HG02571 (cell line): ENCODE data around the gene RNGTT.
"Not testable (repeated sequence)": the region's sequence is repeated elsewhere in the genome, so short reads cannot be mapped to it uniquely, and the experiment has no call there.

Experiments
- ATAC-seq: cut with Tn5 transposase; IDR thresholded peaks from one replicate; pipeline ENCODE4 v1.9.1; 2021; ENCODE audit warnings: mild to moderate bottlenecking, moderate library complexity; ENCODE audit not compliant: unreplicated experiment

Gene RNGTT

DNA sequence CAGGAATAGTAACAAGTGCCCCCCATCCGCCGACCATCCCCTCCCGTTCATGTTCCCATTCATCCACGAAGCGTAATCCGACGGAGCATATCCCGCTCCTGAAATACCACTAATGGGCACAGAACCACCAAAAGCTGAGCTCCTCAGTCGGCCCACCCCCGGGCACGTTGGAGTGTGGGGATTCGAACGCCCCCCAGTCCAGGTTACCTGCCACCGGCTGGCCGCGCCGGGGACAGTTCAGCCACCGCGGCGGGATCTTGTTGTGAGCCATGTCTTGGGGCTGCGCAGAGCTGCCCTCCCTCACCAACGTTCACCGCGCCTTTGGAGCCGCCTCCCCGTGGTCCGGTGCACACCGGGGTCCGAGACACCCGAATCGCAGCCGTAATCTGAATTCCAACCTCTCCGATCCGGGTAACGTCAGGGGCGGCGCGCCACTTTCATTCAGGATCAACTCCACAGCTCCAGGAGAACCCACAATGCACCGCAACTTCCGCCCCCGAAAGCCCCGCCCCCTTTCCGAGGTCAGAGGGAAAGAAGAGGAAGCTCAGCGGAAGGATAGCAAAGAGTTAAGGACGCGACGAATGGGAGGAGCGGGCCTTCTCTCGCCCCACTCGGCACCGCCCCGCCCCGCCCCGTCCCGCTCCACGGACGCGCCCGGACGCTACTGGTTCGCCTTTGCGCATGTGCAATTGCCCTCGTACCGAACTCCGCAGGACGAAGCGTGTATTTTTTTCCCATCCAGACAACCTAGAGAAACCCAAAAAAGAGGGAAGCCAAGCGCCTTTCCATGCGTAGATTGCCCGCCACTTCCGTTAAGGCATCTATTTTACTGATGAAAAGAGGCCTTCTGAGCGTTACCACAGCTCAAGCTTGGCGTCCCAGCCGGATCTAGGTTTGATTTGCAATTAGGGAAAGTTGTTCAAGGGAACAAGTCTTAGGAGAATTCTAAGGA lies at the start of gene RNGTT:
TSS of gene RNGTT (minus strand) at position 480 of the 952 bp plus-strand sequence. CDS start at position 271, 209 bp downstream.
- ATAC-seq, result peak; percentile 100

DNA sequence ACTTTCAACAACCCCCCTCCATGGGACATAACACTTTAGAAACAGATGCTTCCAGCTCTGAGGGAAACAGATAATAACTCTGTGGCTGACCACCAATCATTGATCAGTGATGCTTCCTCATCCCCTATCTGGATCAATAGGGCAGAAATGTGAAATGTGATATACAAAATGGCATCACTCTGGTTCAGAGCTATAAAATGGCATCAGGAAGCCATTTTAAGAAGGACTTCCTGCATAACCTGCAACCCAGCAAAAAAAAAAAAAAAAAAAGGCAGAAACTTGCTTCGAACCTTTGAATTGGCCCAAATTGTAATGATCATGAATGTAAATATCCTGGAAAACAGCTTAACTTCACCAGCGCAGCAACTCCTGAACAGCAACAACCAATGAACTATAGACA lies 48.0 kb upstream of the RNGTT start:
- no peak for ATAC-seq

DNA sequence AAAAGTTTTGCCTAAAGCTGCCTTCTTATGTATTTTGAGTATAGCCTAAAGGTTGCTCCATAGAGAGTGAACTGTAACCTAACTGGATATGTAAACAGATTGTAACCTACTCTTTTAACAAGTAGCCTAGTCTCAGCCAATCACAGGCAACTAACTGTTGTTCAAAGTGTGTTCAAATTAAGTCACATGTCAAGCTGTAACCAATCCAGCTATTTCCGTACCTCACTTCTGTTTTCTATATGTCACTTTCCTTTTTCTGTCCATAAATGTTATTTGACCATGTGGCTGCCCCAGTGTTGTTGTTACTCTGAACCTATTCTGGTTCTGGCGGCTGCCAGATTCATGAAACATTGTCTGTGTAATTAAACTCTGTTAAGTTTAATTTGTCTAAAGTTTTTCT lies 47.4 kb upstream of the RNGTT start:
- ATAC-seq, result no peak

DNA sequence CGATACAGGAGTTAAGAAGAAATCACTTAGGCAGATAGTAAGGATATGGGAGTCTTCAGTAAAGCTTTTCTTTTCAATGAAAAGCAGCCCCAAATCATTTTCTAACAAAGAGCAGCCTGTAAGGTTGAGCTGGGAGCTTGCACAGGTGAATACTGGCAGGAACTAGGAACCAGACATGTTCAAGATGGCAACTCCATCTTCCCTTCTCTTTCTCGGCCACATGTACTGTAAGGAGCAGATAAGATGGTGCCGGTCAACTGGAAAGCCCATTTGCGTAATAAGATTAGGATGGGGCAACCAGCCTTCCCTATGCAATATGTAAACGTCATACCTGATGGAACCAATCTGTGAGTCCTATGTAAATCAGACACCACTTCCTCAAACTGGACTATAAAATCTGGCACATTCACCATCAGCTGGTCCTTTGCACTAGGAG lies 46.2 kb upstream of the RNGTT start:
- no peak for ATAC-seq

DNA sequence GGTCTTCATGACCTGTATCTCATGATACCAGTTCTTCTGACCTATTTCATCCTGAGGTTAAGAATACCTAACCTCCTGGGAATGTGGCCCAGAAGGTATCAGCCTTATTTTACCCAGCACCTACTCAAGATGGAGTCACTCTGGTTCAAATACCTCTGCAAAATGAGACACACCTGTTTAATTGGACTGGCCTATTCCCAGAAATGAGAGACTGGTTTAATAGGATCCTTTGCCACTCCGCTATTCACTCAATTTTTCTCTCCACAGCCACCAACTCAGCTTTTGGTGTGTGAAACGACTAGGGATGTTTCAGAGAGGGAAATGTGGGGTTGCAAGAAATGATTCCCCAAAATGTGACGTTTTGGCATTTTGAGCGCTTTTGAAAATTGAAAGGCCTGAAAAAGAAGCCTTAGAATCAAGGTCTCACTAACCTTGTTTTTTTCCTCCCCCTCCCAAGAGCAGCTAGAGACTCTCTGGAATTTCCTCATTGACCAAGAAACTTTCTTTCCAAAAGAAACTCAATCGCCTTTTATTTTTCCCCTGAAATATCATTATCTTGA lies 45.5 kb upstream of the RNGTT start:
- ATAC-seq, result no peak

DNA sequence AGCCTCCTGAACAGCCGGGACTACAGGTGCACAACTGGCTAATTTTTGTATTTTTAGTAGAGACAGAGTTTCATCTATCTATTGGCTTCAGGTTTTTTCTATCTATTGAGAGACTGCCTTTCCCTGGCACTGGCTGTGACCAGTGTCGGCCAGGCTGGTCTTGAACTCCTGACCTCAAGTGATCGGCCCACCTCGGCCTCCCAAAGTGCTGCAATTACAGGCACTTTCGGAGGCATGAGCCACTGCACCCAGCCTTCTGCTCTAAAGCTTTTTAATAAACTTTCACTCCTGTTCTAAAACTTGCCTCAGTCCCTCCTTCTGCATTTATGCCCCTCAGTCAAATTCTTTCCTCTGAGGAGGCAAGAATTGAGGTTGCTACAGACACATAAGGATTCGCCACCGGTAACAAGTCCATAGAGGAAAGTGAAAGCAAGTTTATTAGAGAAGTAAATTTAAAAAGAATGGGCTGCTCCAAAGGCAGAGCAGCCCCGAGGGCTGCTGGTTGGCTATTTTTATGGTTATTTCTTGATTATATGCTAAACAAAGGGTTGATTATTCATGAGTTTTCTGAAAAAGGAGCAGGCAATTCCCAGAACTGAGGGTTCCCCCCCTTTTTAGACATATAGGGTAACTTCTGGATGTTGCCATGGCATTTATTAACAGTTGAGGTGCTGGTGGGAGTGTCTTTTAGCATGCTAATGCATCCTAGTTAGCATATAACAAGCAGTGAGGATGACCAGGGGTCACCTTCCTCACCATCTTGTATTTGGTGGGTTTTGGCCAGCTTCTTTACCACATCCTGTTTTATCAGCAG lies 44.8 kb upstream of the RNGTT start:
- no peak for ATAC-seq

DNA sequence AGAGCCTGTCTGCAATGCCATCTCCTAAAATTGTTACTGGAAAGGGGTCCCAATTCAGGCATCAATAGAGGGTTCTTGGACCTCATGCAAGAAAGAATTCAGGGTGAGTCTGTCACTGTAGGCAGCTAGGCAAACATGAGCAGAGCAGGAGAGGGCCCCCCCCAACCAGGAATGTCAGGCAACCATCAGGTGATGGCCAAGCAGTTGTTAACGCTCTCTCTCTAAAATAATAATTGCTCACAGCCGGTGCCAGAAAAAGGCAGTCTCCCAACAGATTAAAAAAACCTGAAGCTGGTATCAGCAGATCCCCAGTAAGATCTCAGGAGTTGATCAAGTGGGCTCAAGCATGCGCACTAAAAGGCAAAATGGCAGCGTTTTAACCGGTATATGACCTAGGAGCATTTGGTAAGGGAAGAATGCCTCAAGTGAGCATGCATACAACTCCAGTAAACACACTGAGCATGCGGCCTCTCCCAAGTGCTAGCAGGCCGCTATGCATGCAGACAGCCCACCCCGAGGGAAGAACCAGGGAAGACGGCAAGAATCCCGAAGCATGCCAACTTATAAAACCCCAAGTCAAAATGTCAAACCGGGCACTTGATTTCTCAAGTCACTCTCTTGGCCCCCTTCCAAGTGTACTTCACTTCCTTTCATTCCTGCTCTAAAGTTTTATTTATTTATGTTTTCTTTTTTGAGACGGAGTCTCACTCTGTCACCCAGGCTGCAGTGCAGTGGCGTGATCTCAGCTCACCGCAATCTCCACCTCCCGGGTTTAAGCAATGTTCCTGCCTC lies 44.0 kb upstream of the RNGTT start:
- no peak for ATAC-seq

DNA sequence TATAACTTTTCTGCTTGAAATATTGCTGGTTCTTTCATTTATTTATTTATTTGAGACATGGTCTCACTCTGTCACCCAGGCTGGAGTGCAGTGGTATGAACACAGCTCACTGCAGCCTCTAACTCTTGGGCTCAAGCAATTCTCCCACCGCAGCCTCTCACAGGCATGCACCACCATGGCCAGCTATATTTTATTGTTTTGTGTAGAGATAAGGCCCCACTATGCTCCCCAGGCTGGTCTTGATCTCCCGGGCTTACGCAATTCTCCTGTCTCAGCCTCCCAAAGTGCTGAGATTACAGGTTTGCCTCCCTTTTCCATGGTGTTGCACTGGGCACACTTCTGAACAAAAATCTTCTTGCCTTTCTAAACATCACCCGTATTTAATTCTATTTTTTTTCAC lies 39.1 kb upstream of the RNGTT start:
- no peak for ATAC-seq

DNA sequence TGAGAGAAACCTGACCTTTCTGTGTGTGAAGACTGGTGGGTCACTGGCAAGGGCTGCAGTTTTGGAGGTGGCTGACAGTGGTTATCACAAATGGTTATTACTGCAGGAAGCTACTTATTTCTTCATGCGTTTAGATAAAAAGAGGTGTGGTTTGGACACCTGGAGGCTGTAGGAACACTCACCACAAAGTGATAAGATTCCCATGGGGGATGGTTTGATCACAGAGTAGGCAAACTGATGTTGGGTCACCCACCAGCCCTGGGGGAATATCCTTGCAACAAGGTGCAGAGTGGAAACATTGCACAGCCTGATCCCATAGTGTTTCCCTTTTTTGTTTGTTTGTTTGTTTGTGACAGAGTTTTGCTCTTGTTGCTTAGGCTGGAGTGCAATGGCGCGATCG lies 33.9 kb upstream of the RNGTT start:
- no peak for ATAC-seq

DNA sequence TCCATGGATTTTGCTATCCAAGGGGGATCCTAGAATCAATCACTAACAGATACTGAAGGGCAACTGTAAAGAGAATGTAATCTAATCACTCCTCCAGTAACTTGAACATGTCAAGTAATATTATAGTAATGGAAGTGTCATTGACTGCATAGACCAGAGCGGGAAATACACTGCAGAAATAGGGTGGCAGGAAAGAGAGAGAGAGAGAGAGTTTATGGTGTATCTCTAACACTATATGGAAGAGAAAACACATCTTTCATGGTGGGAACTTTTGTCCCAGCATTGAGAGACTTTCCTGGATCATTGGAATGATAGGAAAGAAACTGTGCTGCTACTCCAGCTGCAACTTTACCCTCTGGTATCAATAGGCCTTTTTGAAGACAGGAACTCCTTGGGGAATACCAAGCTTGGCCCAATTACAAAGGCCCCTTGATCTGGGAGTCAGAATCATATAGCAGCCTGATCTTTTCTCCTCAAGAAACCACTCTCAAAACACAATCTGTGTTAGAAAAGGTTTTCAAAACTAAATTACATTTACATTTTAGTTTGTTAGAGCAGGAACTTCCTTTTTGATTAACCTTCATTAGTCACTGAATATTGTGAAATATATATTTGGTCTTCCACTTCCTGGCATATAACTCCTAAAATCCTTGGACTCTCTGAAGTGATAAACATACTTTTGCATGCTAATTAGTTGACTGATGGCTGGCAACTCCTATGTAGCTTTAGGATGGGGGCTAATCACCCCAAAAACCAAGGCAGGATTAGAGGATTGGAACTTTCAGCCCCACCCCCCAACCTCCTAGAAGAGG lies 29.5 kb upstream of the RNGTT start:
- ATAC-seq, result no peak

DNA sequence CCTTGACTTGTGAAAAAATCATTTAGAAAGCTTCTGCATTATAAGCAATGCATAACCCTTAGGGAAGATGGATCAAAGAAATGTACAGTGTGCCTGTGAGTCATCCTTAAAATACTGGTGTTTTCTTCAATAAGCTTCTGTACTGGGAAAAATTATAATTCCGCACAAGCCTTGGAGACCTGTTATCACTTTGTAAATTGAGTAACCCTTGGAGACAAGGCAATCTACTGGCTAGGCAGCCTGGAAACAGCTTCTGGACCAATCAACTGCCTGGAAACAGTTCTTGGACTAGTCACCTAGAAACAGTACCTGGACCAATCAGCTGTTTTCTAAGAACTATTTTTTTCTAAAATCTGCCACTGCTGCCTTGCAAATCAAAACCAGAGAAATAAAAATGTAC lies 25.8 kb upstream of the RNGTT start:
- ATAC-seq, result no peak

DNA sequence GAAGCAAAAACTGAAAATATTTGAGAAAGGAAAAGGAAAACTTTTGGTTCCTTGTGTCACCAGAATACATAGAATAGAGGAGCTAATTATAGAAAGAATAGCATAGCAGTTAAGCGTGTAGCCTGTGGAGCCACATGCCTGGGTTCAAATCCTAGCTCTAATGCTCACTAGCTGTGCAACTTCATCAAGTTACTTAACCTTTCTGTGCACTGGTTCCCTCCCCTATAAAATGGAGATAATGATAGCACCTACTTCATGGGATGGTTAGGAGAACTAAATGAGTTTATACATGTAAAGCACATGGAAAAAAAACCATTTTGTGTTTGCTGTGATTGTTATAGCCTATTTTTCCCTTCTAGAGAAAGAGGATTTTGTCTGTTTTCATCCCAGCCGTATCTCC lies 24.5 kb upstream of the RNGTT start:
- no peak for ATAC-seq

DNA sequence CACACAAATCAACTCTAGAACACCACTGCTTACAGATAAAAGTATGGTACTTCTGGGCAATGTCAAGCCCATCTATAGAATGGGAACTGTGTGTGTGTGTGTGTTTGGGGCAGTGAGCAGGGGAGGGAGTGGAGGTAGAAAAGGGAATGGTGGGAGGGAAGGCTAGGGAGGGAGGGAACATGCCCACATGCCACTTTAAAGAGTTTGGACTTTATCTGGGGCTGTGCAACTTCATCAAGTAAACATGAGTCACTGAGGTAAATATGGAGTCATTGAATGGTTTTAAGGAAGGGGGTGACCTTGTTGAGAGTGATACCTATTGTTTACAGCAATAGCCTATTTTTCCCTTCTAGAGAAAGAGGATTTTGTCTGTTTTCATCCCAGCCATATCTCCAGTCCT lies 22.5 kb upstream of the RNGTT start:
- ATAC-seq, result no peak

DNA sequence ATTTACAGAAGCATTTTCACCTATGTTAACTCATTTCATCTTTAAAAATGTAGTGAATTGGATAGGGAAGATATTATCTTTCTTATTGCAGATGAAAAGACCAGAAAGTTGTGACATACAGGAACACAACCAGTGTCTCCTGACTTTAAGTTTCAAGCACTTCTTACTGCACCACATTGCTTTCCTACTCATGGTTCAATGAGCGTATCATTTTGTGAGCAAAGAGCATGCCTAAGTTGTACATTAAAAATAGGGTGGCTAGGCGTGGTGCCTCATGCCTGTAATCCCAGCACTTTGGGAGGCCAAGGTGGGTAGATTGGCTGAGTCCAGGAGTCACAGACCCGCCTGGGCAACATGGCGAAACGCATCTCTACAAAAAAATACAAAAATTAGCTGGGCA lies 21.2 kb upstream of the RNGTT start:
- ATAC-seq, result no peak

DNA sequence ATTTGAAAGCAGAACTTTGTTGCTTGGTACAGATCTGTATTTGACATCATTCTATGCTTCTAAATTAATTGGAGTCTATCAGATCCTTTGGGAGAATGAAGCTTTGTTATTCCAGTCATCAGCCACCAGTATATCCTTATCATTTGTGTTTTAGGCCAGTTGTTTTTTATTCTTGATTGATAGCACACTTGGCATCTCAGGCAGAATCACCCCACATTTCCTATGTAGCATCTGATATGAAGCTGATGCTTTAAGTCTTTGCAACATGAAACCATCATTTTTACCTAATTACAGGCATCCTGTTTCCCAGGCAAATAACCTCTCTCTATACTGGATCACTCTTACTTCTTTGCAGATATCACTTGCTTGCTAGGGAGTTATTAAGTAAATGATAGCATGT lies 20.7 kb upstream of the RNGTT start:
- no peak for ATAC-seq

DNA sequence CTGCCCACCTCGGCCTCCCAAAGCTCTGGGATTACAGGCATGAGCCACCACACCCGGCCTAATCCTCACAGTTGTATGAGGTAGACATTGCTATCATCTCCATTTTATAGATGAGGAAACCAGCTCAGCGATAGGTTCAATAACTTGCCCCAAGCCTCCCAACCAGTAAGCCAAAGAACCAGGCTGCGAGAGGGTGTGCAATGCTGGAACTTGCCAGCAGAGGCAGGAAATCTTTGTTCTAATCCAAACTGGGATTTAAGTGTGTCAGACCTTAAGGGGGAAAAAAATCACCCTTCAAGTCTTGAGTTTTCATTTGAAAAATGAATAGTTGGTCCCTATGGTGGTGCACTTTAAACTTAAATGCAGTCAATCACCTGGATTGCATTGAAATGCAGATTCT lies 20.1 kb upstream of the RNGTT start:
- ATAC-seq, result no peak

DNA sequence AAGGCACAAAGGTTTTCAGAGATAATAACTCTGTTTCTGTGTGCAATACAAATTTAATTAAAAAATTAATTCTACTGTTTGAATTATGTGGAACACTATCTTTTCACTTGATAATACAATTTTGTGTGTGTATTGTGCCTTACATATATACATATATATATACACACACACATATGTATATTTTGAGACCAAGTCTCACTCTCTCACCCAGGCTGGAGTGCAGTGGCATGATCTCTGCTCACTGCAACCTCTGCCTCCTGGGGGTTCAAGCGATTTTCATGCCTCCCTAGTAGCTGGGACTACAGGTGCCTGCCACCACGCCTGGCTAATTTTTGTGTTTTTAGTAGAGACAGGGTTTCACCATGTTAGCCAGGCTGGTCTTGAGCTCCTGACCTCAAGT lies 19.7 kb upstream of the RNGTT start:
- not testable (repeated sequence) for ATAC-seq

DNA sequence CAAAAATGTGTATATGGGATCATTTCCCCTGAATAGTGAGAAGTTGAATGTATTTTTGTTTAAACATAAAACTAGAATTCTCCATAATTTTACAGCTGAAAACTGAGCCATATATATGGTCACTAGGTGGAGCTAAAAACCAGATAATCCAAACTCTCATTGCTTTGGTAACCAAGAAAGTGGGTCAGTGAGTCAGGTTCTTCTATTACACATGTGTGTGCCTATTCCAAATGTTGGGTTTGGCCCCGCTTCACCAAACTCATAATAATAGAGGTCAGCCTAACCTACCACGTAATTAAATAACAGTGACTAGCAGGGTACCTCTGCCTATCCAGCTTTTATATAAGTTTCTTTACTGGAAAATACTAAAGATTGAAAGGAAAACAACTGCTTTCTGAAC lies 19.3 kb upstream of the RNGTT start:
- peak; percentile 41 for ATAC-seq

DNA sequence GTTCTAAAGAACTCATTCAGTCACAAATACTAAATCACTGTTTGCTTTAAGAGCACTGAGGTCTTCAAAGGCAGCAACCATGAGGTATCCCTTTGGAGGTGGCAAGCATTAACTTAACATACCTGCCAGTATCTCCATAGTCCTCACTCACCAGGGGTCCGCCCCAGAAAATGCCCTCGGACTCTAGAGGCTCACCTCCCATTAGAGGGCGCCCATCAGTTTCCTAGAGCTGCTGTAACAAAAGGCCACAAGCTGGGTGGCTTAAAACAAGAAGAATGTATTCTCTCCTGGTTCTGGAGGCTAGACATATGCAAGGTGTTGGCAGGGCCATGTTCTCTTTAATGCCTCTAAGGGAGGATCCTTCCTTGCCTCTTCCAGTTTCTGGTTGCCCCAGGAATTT lies 12.0 kb upstream of the RNGTT start:
- ATAC-seq, result no peak
